BJ (cell line): ENCODE data around the gene CFAP58. TPM values are rescaled to one million over a fixed set of nuclear protein-coding genes. Genes with fewer than 3 reads are reported as not detected.
A peak's percentile ranks its signal among the peaks of the same experiment; 100 is the strongest.

ENCODE experiments used
- CTCF ChIA-PET: fragments of 350-600 bp; formaldehyde crosslinking; extraction: SDS; loops from one replicate; lab custom pipeline; 2021; ENCODE audit warnings: antibody characterized with exemption, inconsistent platforms; lab: Yijun Ruan, JAX
- POLR2A ChIA-PET: fragments of 300-600 bp; sonication (Branson Sonifier 250); formaldehyde crosslinking; extraction: SDS; loops from one replicate; lab custom pipeline; 2021; ENCODE audit warnings: antibody characterized with exemption; lab: Charles Lee
- DNase-seq: peaks from one replicate; pipeline ENCODE4 v3.0.0-alpha.2; 2011; ENCODE audit warnings: low read depth
- H3K27me3 ChIP-seq: 2 replicates; pipeline ENCODE4 v1.6.0; 2011; ENCODE audit warnings: low read length; ENCODE audit not compliant: control insufficient read depth, insufficient read depth
- H3K36me3 ChIP-seq: 2 replicates; pipeline ENCODE4 v1.5.1; 2011; ENCODE audit warnings: low read length; ENCODE audit not compliant: control insufficient read depth, insufficient read depth
- H3K4me3 ChIP-seq: 2 replicates; pipeline ENCODE4 v1.5.1; 2011; ENCODE audit warnings: low read depth, mild to moderate bottlenecking, control low read depth, low read length
- polyA plus RNA-seq: library from polyadenylated mRNA; depleted of rRNA; stranded (reverse); fragments of >200 nt; gene quantifications from 2 replicates; pipeline ENCODE4 v1.2.3, GENCODE V29; 2011
- TF ChIP-seq, protein P1 (sequence below): IDR thresholded peaks from 2 replicates; pipeline ENCODE4 v1.5.1; 2011; ENCODE audit warnings: low read depth, mild to moderate bottlenecking, control low read depth, inconsistent platforms, low read length, moderate library complexity; ENCODE audit not compliant: insufficient read depth

CFAP58 gene
- polyA plus RNA-seq, 1 experiment: 0.23 TPM

DNA sequence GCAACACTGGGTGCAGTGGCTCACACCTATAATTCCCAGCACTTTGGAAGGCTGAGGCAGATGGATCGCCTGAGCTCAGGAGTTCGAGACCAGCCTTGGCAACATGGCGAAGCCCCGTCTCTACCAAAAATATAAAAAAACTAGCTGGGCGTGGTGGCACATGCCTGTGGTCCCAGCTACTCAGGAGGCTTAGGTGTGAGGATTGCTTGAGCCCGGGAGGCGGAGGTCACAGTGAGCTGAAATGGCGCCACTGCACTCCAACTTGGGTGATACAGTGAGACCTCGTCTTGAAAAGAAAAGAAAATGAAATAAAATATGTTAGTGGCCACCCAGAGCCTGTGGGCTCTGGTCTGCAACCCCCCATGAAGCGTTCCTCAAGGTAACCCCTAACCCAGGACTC is 28.7 kb upstream of the CFAP58 start:
- Histone ChIP-seq H3K27me3 (no peaks in the 10 kb centered on the region), H3K36me3 (no peaks in the 10 kb centered on the region), H3K4me3 (no peak overlapping the region)
- DNase-seq: no peak
- TF ChIP-seq, protein P1, sequence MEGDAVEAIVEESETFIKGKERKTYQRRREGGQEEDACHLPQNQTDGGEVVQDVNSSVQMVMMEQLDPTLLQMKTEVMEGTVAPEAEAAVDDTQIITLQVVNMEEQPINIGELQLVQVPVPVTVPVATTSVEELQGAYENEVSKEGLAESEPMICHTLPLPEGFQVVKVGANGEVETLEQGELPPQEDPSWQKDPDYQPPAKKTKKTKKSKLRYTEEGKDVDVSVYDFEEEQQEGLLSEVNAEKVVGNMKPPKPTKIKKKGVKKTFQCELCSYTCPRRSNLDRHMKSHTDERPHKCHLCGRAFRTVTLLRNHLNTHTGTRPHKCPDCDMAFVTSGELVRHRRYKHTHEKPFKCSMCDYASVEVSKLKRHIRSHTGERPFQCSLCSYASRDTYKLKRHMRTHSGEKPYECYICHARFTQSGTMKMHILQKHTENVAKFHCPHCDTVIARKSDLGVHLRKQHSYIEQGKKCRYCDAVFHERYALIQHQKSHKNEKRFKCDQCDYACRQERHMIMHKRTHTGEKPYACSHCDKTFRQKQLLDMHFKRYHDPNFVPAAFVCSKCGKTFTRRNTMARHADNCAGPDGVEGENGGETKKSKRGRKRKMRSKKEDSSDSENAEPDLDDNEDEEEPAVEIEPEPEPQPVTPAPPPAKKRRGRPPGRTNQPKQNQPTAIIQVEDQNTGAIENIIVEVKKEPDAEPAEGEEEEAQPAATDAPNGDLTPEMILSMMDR: no peak
- ChIA-PET CTCF (interaction anchor here (0.5 to 1.6 kb wide), 3 partner anchors 19 to 21 kb away, joined by 3 to 4 read pairs (median 3); no protein-coding TSS in a partner anchor), POLR2A (no interaction called here)

GRCh38 chr10:104325436-104326435 is 27.9 kb upstream of the CFAP58 start:
- TF ChIP-seq, protein P1: no peak
- ChIA-PET POLR2A (no interaction called here), CTCF (interaction anchor here (0.5 to 1.7 kb wide), 4 partner anchors 13 to 25 kb away, joined by 3 read pairs; no protein-coding TSS in a partner anchor)
- Histone ChIP-seq H3K27me3 (no peaks in the 10 kb centered on the region), H3K4me3 (no peak overlapping the region), H3K36me3 (no peaks in the 10 kb centered on the region)
- no peak for DNase-seq

DNA sequence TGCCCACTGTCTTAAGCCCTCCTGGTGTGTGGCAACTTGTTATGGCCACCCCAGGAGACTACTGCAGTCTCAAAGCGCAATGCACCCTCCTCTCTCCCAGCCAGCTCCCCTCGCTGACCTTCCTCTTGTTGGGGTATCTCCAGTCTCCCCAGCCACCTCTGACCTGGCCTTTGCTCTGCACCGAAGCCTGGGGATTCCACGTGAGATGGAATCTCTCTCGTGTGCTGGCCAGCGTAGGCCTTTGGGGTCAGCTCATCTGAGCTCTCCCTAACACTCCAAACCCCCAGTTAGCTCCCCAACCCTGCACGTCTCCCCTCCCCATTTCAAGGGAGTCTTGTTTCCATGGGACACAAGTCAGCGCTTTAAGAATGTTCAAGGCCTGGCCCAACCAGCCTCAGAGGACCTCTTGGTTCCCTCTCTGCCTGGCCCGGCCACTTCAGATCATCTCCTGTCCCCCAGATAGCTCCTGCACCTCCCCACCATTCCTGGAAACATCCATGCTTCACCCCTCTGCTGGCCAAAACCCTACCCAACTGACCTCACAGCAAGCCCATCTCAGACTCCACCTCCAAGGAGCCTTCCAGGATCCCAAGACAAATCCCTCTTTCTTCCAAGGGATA is 26.5 kb upstream of the CFAP58 start:
- H3K36me3 ChIP-seq: no peaks in the 10 kb centered on the region
- H3K27me3 ChIP-seq: no peaks in the 10 kb centered on the region
- ChIA-PET POLR2A (no interaction called here), CTCF (interaction anchor here (1.3 to 1.7 kb wide), 4 partner anchors 15 to 27 kb away, joined by 3 to 6 read pairs (median 3); partner anchors contain the start of gene CFAP58)
- no peak for DNase-seq
- TF ChIP-seq, protein P1: no peak
- H3K4me3 ChIP-seq: no peak overlapping the region

DNA sequence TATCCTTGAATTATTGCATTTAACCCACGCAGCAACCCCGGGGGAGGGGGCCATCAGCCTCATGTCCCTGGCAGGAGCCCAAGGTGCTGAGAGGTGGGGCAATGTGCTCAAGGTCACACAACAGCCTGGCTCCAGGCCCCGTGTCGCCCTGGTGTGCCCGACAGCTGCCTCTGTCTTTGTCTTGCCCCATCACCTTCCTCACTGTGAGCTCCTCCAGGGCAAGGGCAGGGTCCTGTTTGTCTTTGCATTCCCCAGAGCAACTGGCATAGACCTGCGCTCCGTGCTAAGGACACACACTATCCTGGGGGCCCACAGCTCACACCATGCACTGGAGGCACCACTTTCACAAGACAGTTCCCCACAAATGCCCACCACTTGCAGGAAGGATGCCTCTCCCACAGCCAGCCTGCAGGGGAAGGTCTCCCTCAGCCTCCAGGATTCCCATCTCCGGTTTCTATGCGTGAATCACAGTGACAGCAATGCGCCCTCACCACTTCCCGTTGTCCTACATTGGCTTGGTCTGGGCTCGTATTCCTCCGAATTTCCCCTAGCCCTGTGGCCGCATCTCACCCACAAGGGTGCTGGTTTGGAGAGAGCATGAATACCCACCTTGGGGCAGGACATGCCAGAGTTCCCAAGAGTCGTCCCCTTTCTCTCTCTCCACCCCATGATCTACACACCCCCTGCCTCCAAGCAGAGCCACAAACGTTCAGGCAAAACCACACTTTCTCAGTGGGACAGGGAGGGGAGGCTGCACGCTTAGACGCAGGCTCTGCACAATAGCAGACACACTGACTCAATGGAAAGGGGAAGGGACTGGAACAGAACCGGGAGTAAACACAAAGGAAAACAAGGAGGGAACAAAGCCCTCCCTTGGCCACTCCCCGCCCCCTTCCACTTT is 25.6 kb upstream of the CFAP58 start:
- POLR2A ChIA-PET: no interaction called here
- CTCF ChIA-PET: interaction anchor here (1.0 to 4.0 kb wide), 5 partner anchors 15 to 36 kb away, joined by 3 to 26 read pairs (median 3); partner anchors contain the start of gene CFAP58
- no peaks in the 10 kb centered on the region for H3K36me3 ChIP-seq
- H3K27me3 ChIP-seq: no peaks in the 10 kb centered on the region
- H3K4me3 ChIP-seq: peak overlapping the region; percentile 15; the same call in 1 of the 2 replicates
- DNase-seq: peak; percentile 49
- TF ChIP-seq, protein P1: peak; percentile 50; the same call in 1 of the 2 replicates
